Middle frontal gyrus (tissue), 1 donor: ENCODE measurements around the gene MARK4.

Experiments
- DNase-seq: peaks from one replicate; pipeline ENCODE4 v3.0.0-alpha.2; 2015; ENCODE audit warnings: low spot score; ENCODE audit errors: extremely low spot score

MARK4 gene

DNA sequence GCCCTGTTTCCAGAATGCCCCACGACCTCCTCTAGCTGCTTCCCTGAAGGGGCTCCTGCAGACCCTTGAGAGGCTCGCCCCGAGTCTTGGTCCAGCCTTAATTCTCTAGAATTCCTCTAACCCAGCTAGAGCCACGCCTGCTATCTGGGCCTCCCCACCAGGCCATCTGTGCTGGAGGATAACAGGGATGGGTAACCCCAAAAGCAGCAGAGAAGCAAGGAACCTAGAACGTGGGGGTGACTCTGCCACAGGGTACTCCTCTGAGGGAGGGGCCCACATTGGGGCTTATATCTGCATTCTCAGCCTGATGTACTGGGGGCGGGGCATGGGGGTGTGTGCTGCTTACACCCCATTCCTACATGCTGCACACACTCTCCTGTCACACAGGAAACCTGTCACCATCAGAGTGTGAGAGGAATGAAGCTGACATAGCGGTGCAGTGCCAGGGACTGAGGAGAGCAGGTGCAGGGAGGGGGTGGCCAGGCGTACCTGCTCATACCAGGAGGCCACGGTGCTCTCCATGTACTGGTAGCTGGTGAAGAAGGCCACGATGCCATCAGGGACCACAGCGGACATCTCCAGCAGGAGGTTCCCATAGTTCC lies 103.3 kb downstream of the MARK4 start:
- no peak for DNase-seq
